Heart left ventricle (tissue), 13 donors: ENCODE results near the gene DCTN4.

Experiments used
- CTCF ChIP-seq, 12 donors: fragments of 200-600 bp; sonication (generic) in 4 of 12; IDR thresholded peaks; one replicate each; pipeline versions ENCODE4 v1.5.0 to v1.8.0; 2018 to 2022; ENCODE audit warnings: antibody characterized with exemption in 12 of 12, mild to moderate bottlenecking in 5 of 12
- POLR2A ChIP-seq, 2 donors: fragments of 450-650 bp; IDR thresholded peaks; one replicate each; pipeline ENCODE4 v1.6.1; 2017; ENCODE audit warnings: antibody characterized with exemption in 2 of 2, mild to moderate bottlenecking in 2 of 2, moderate library complexity in 2 of 2
- donor health status: ischemic (EF 13 %, LVEDD 7.1; RV severe dilation, severe dysfunction).
- donor health status: DM: no; HTN: yes; CAD: no.
- donor health status: DM: no; HTN: no; CAD: no.
- donor health status: ischemic (EF 25% LVEDD 6.9; RV normal size, moderate dysfunction).
- donor health status: ischemic (EF 25% LVEDD 5.7; RV mildly dilated, moderate dysfunction).
- donor health status: ischemic (EF 35%, LVEDD 5.7; RV mildly dilated, moderate dysfunction).
- donor health status: nonischemic (EF 11% LVEDD 7.7; RV severe dilation, severe dysfunction).
- donor health status: DM: yes; HTN: yes; CAD: no.
- donor health status: PGD.
- donor health status: ischemic (EF 29% LVEDD 5.4; RV normal size, mild dysfunction).
- donor health status: nonischemic (EF 23%, LVEDD 6.1; RV moderate dilation, normal function).

DNA sequence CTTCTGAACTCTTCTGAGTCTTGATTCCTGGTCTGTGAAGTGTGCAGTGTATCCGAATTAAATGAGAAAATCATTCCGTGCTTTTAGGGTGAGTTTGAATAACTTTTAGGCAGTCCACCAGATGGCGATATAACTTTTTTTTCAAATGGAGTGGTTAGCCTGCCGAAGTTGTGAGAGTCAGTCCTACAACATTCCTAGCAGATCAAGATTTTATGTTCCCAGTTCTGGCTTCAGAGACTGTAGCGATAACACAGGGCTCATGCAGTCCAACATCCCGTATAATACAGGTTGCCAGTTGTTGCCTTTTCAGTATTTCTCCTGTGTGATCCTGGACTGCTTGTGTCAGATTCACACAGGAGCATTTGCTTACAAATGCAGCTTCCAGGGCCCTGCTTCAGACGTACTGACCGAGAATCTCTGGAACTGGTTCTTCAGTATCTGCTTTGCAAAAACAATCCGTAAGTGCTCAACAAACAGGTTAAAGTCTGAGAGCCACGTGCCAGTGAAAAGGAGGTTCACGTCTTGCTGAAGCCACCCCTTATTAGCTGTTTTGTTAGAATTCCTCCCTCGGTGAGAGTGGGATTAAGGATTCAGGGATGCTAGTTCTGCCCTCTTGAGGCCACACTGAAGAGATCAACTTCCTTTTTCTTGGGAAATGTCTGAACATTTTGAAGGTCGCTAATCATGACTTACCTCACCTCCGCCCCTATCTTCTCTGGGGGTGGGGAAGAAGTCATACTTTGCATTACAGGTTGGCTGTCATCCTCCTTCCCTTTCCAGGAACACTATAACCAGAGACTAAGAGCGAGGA, 42.5 kb upstream of the DCTN4 start:
- peak in 11 of 12 donors; percentile 28 to 62 (median 47) for TF ChIP-seq CTCF (IDR thresholded peaks at IDR 0.05)
- TF ChIP-seq POLR2A (IDR thresholded peaks at IDR 0.05): no peak
